H1 (cell line): ENCODE data around the gene SCPEP1. TPM values are rescaled to one million over a fixed set of nuclear protein-coding genes. Genes with fewer than 3 reads are reported as not detected.

Source experiments
- CEBPB ChIP-seq: IDR thresholded peaks from 2 replicates; pipeline ENCODE4 v1.6.1; 2012; ENCODE audit warnings: low read depth, low read length
- CHD1 ChIP-seq: IDR thresholded peaks from 2 replicates; pipeline ENCODE4 v1.6.1; 2012; ENCODE audit warnings: low read depth, low read length, improper control_type of control experiment
- CHD2 ChIP-seq: IDR thresholded peaks from 2 replicates; pipeline ENCODE4 v1.6.1; 2012; ENCODE audit warnings: low read length, improper control_type of control experiment
- CREB1 ChIP-seq: IDR thresholded peaks from 2 replicates; pipeline ENCODE4 v1.6.1; 2012; ENCODE audit warnings: inconsistent platforms
- EP300 ChIP-seq, 2 experiments: IDR thresholded peaks; 1 replicate in 1 of 2; 2 replicates in 1 of 2; pipeline ENCODE4 v1.6.1; 2011 to 2012; ENCODE audit warnings: low read depth in 2 of 2, low read length in 2 of 2, mild to moderate bottlenecking in 2 of 2, borderline replicate concordance in 1 of 2, inconsistent platforms in 1 of 2, moderate library complexity in 1 of 2
- EZH2 ChIP-seq: fragments of 200-600 bp; sonication (generic); IDR thresholded peaks from 2 replicates; pipeline ENCODE4 v1.7.1; 2012; ENCODE audit warnings: low read depth, mild to moderate bottlenecking, moderate library complexity, low read length, inconsistent platforms; ENCODE audit not compliant: severe bottlenecking
- FOSL1 ChIP-seq: IDR thresholded peaks from 2 replicates; pipeline ENCODE4 v1.6.1; 2011; ENCODE audit warnings: mild to moderate bottlenecking, low read depth, low read length, moderate library complexity; ENCODE audit not compliant: insufficient read depth
- GTF2F1 ChIP-seq: IDR thresholded peaks from 2 replicates; pipeline ENCODE4 v1.6.1; 2012; ENCODE audit warnings: low read depth, low read length, improper control_type of control experiment, borderline replicate concordance
- HDAC2 ChIP-seq, 2 experiments: fragments of 300-600 bp in 1 of 2; sonication (generic) in 1 of 2; IDR thresholded peaks; 2 replicates each; pipeline ENCODE4 v1.6.1; 2011 to 2012; ENCODE audit warnings: low read depth in 2 of 2, low read length in 2 of 2, mild to moderate bottlenecking in 2 of 2, moderate library complexity in 2 of 2, borderline replicate concordance in 1 of 2, inconsistent platforms in 1 of 2
- NANOG ChIP-seq: IDR thresholded peaks from 2 replicates; pipeline ENCODE4 v1.6.1; 2011; ENCODE audit warnings: low read length, low read depth, mild to moderate bottlenecking, inconsistent platforms; ENCODE audit not compliant: insufficient read depth, poor library complexity, severe bottlenecking
- POU5F1 ChIP-seq: IDR thresholded peaks from 2 replicates; pipeline ENCODE4 v1.6.1; 2011; ENCODE audit warnings: low read depth, mild to moderate bottlenecking, low read length, moderate library complexity
- RAD21 ChIP-seq, 2 experiments: IDR thresholded peaks in 1 of 2; conservative IDR thresholded peaks in 1 of 2; 2 replicates each; pipeline ENCODE4 v1.6.1; 2011; ENCODE audit warnings: low read depth in 2 of 2, low read length in 2 of 2, improper control_type of control experiment in 1 of 2, inconsistent platforms in 1 of 2, mild to moderate bottlenecking in 1 of 2, moderate library complexity in 1 of 2
- RBBP5 ChIP-seq: IDR thresholded peaks from 2 replicates; pipeline ENCODE4 v1.7.1; 2012; ENCODE audit warnings: low read depth, mild to moderate bottlenecking, inconsistent platforms, low read length, moderate library complexity, borderline replicate concordance
- SIRT6 ChIP-seq: IDR thresholded peaks from one replicate; pipeline ENCODE4 v1.7.1; 2012; ENCODE audit warnings: low read length, inconsistent platforms
- TAF1 ChIP-seq: IDR thresholded peaks from 2 replicates; pipeline ENCODE4 v1.6.1; 2011; ENCODE audit warnings: mild to moderate bottlenecking, low read depth, low read length
- TBP ChIP-seq: IDR thresholded peaks from 2 replicates; pipeline ENCODE4 v1.6.1; 2011; ENCODE audit warnings: low read depth, low read length, improper control_type of control experiment
- TCF12 ChIP-seq: IDR thresholded peaks from 2 replicates; pipeline ENCODE4 v1.6.1; 2011; ENCODE audit warnings: low read depth, mild to moderate bottlenecking, low read length
- TEAD4 ChIP-seq: IDR thresholded peaks from 2 replicates; pipeline ENCODE4 v1.6.1; 2012; ENCODE audit warnings: low read depth, low read length, inconsistent platforms, mixed read lengths
- USF2 ChIP-seq: IDR thresholded peaks from 2 replicates; pipeline ENCODE4 v1.6.1; 2011; ENCODE audit warnings: low read length, improper control_type of control experiment
- polyA plus RNA-seq, 7 experiments: library from polyadenylated mRNA; depleted of rRNA in 3 of 7; stranded (reverse) in 5 of 7; unstranded in 2 of 7; fragments of >200 nt in 5 of 7; fragments of 200-250 nt in 2 of 7; gene quantifications; 1 replicate in 5 of 7; 2 replicates in 1 of 7; 4 replicates in 1 of 7; pipeline versions ENCODE4 v1.2.1 to v1.2.3, GENCODE V29; 2011 to 2013; ENCODE audit warnings: missing spikeins in 2 of 7, mixed read lengths in 2 of 7
- total RNA-seq: library from RNA; stranded (reverse); fragmentation: NEBNext Ultra II Directional; extraction: Animal tissue kit (Norgen Biotek cat#: 25700); gene quantifications from 2 replicates; pipeline ENCODE4 v1.2.1, GENCODE V29; 2021
- TF ChIP-seq, protein P1 (sequence below), 3 experiments: IDR thresholded peaks; 1 replicate in 2 of 3; 2 replicates in 1 of 3; pipeline versions ENCODE4 v1.5.1 to v1.6.1; 2011; ENCODE audit warnings: low read length in 3 of 3, mild to moderate bottlenecking in 3 of 3, inconsistent platforms in 2 of 3, low read depth in 1 of 3, moderate library complexity in 1 of 3; ENCODE audit not compliant: insufficient read depth in 1 of 3; ENCODE audit errors: control extremely low read depth in 1 of 3

Gene SCPEP1
- total and polyA plus RNA-seq, 2 of the 8 experiments (the other 6 are each of a cell fraction or from before 2014, with no cell fraction given): 30.7 to 52.6 TPM

DNA sequence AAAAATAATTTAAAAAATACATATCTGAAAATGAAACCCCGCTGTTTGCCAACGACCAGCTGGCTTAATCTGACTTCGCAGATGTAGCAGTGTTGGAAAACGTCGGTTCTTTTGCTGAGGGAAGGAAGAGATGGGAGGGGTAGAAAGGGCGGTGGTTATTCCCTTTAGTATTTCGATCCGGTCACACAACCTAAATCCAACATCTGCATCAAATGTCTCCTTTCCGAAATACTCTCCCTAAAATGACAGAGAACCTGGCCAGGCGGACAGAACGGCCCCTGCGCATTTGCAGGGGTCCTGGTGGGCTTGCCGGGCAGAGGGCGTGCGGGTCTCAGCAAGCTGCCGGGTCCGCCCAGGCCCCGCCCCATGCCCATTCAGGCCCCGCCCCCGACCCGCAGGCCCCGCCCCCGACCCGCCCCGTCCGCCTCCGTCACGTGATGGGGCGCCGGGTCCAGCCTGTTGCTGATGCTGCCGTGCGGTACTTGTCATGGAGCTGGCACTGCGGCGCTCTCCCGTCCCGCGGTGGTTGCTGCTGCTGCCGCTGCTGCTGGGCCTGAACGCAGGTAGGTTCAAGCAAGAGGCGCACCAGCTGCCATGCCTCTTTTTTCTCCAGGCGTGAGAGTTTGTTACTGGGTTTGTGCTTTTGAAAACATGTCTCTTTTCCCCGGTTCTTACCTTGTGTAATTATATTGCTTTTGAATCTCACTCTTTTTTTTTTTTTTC lies at the start of gene SCPEP1 (continued):
- peak; percentile 81 for TF ChIP-seq USF2
- TF ChIP-seq TCF12: no peak
- TF ChIP-seq RBBP5: peak; percentile 54; the same call in 1 of the 2 replicates
- TF ChIP-seq, protein P1, sequence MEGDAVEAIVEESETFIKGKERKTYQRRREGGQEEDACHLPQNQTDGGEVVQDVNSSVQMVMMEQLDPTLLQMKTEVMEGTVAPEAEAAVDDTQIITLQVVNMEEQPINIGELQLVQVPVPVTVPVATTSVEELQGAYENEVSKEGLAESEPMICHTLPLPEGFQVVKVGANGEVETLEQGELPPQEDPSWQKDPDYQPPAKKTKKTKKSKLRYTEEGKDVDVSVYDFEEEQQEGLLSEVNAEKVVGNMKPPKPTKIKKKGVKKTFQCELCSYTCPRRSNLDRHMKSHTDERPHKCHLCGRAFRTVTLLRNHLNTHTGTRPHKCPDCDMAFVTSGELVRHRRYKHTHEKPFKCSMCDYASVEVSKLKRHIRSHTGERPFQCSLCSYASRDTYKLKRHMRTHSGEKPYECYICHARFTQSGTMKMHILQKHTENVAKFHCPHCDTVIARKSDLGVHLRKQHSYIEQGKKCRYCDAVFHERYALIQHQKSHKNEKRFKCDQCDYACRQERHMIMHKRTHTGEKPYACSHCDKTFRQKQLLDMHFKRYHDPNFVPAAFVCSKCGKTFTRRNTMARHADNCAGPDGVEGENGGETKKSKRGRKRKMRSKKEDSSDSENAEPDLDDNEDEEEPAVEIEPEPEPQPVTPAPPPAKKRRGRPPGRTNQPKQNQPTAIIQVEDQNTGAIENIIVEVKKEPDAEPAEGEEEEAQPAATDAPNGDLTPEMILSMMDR (IDR thresholded peaks at IDR 0.05; ENCODE audit: control extremely low read depth in 1 of 3, insufficient read depth in 1 of 3, low read depth in 1 of 3, low read length in 3 of 3): no peak
- TF ChIP-seq CEBPB: no peak
- no peak for TF ChIP-seq EP300 (IDR thresholded peaks at IDR 0.05; ENCODE audit: borderline replicate concordance in 1 of 2, low read depth in 2 of 2, low read length in 2 of 2)
- TF ChIP-seq CHD2: no peak
- TF ChIP-seq FOSL1: no peak
- no peak for TF ChIP-seq NANOG
- TF ChIP-seq EZH2: no peak
- TF ChIP-seq CREB1: peak; percentile 44; the same call in 1 of the 2 replicates
- TF ChIP-seq CHD1: no peak
- TF ChIP-seq GTF2F1: no peak
- no peak for TF ChIP-seq RAD21 (IDR thresholded peaks at IDR 0.05 in 1 of 2, conservative IDR thresholded peaks at IDR 0.05 in 1 of 2; ENCODE audit: low read depth in 2 of 2, low read length in 2 of 2)
- peak; percentile 93 for TF ChIP-seq TAF1
- no peak for TF ChIP-seq POU5F1
- no peak for TF ChIP-seq SIRT6
- no peak for TF ChIP-seq TEAD4
- peak; percentile 80; the same call in 1 of the 2 replicates for TF ChIP-seq TBP
- TF ChIP-seq HDAC2 (IDR thresholded peaks at IDR 0.05; ENCODE audit: borderline replicate concordance in 1 of 2, low read depth in 2 of 2, low read length in 2 of 2): 0 out of 4 replicates have a peak, but pooled peaks of 1 of the 2 experiments have one; percentile 31
